HepG2 (cell line): Measurements from ENCODE around the gene CTIF. TPM values are rescaled to one million over a fixed set of nuclear protein-coding genes. Genes with fewer than 3 reads are reported as not detected.

Experiments used
- ATAC-seq: fragments of 200-7000 bp; cut with Tn5 transposase; 3 replicates; pipeline ENCODE4 v1.9.1; 2020; ENCODE audit warnings: mild to moderate bottlenecking, moderate library complexity
- BruUV-seq: library from RNA; stranded (reverse); fragments of 400-500 nt; replicated peaks from 2 replicates; lab custom pipeline; 2021; lab: Mats Ljungman, UMichigan
- CTCF ChIA-PET: fragments of 300-600 bp; formaldehyde crosslinking; extraction: SDS; loops from one replicate; lab custom pipeline; 2021; ENCODE audit warnings: low total read pairs, inconsistent platforms, low intra/inter-chr PET ratio; lab: Yijun Ruan, JAX
- POLR2A ChIA-PET: fragments of 350-600 bp; sonication (Branson Sonifier 250); formaldehyde crosslinking; loops from one replicate; lab custom pipeline; 2020; ENCODE audit warnings: antibody characterized with exemption, inconsistent platforms; lab: Yijun Ruan, JAX
- DNase-seq: peaks from one replicate; pipeline ENCODE4 v3.0.0-alpha.2; 2015; ENCODE audit warnings: low spot score
- FAIRE-seq: peaks from 3 replicates; lab custom pipeline; 2011; peaks lifted over from hg19 to GRCh38; lab: Jason Lieb, UNC
- H2AFZ ChIP-seq: one replicate; pipeline ENCODE4 v1.6.1; 2011; ENCODE audit warnings: low read length, inconsistent platforms
- H3K27ac ChIP-seq: fragments of 300-600 bp; 3 replicates; pipeline ENCODE4 v1.8.0; 2011; ENCODE audit warnings: mixed run types, mild to moderate bottlenecking, mixed read lengths, low read length, inconsistent platforms; ENCODE audit not compliant: insufficient read depth; ENCODE audit errors: extremely low read length
- H3K27me3 ChIP-seq, 2 experiments: fragments of 200-600 bp in 1 of 2; 2 replicates in 1 of 2; 3 replicates in 1 of 2; pipeline versions ENCODE4 v1.6.0 to v1.8.0; 2011; ENCODE audit warnings: low read length in 2 of 2, mild to moderate bottlenecking in 2 of 2, moderate library complexity in 2 of 2, inconsistent platforms in 1 of 2; ENCODE audit not compliant: insufficient read depth in 2 of 2, control insufficient read depth in 1 of 2
- H3K36me3 ChIP-seq, 2 experiments: fragments of 200-600 bp in 1 of 2; replicated peaks in 1 of 2; 2 replicates in 1 of 2; 3 replicates in 1 of 2; pipeline versions ENCODE4 v1.5.1 to v1.8.0; 2011; ENCODE audit warnings: low read length in 2 of 2, inconsistent platforms in 1 of 2; ENCODE audit not compliant: insufficient read depth in 2 of 2, control insufficient read depth in 1 of 2
- H3K4me1 ChIP-seq: 2 replicates; pipeline ENCODE4 v1.5.1; 2012; ENCODE audit warnings: low read length, inconsistent platforms; ENCODE audit not compliant: insufficient read depth
- H3K4me2 ChIP-seq: 2 replicates; pipeline ENCODE4 v1.6.0; 2011; ENCODE audit warnings: low read depth, low read length, inconsistent platforms
- H3K4me3 ChIP-seq, 3 experiments: fragments of 200-600 bp in 1 of 3; sonication (generic), shearing (Covaris generic) in 1 of 3; replicated peaks in 1 of 3; 2 replicates each; pipeline ENCODE4 v1.5.1; 2011 to 2016; ENCODE audit warnings: low read length in 3 of 3, inconsistent platforms in 2 of 3, low read depth in 2 of 3, mild to moderate bottlenecking in 2 of 3, control low read depth in 1 of 3, mixed read lengths in 1 of 3; ENCODE audit not compliant: insufficient read depth in 1 of 3
- H3K79me2 ChIP-seq: one replicate; pipeline ENCODE4 v1.6.1; 2011; ENCODE audit warnings: low read length, inconsistent platforms; ENCODE audit not compliant: insufficient read depth
- H3K9ac ChIP-seq: 2 replicates; pipeline ENCODE4 v1.6.0; 2011; ENCODE audit warnings: mild to moderate bottlenecking, low read depth, low read length, inconsistent platforms; ENCODE audit not compliant: insufficient read depth
- H3K9me3 ChIP-seq: 2 replicates; pipeline ENCODE4 v1.5.1; 2012; ENCODE audit warnings: mild to moderate bottlenecking, low read length
- H4K20me1 ChIP-seq: 2 replicates; pipeline ENCODE4 v1.6.0; 2011; ENCODE audit warnings: inconsistent platforms, mild to moderate bottlenecking, low read length, moderate library complexity; ENCODE audit not compliant: insufficient read depth
- DR1 ChIP-seq: sonication (generic); formaldehyde crosslinking; IDR thresholded peaks from 2 replicates; pipeline ENCODE4 v1.8.0; 2021; ENCODE audit warnings: mild to moderate bottlenecking, missing genetic modification reagents, inconsistent platforms
- FLYWCH1 ChIP-seq: sonication (generic); formaldehyde crosslinking; IDR thresholded peaks from 2 replicates; pipeline ENCODE4 v1.8.1; 2023; ENCODE audit warnings: mild to moderate bottlenecking, missing genetic modification reagents
- NFAT5 ChIP-seq: sonication (generic); formaldehyde crosslinking; IDR thresholded peaks from 2 replicates; pipeline ENCODE4 v1.4.0; 2020; ENCODE audit warnings: missing genetic modification reagents
- ZBTB38 ChIP-seq: sonication (generic); formaldehyde crosslinking; IDR thresholded peaks from 2 replicates; pipeline ENCODE4 v1.5.1; 2020; ENCODE audit warnings: mild to moderate bottlenecking, missing genetic modification reagents
- ZNF816 ChIP-seq: sonication (generic); formaldehyde crosslinking; IDR thresholded peaks from 2 replicates; pipeline ENCODE4 v1.8.0; 2022; ENCODE audit warnings: missing genetic modification reagents, mild to moderate bottlenecking, borderline replicate concordance
- WGBS: methylation state at CpG from one replicate; pipeline ENCODE4 v1.1.6; 2017; ENCODE audit warnings: low lambda C conversion rate; 5-methylcytosine and 5-hydroxymethylcytosine counted together
- in situ Hi-C: cut with HindIII; loops from 2 replicates; pipeline ENCODE4 v1.10.0; 2017; ENCODE audit warnings: low pct_unique_long_range_greater_than_20kb; ENCODE audit not compliant: extremely low pct_ligation_motif_present
- intact Hi-C: fragments of 100-400 bp; cut with micrococcal nuclease; formaldehyde crosslinking; loops from one replicate; pipeline ENCODE4 v1.10.0; 2022; ENCODE audit not compliant: unreplicated experiment
- polyA plus RNA-seq, 8 experiments: library from polyadenylated mRNA; depleted of rRNA in 3 of 8; stranded (reverse) in 7 of 8; unstranded in 1 of 8; fragments of >200 nt; fragmentation: Illumina TruSeq in 4 of 8; extraction: Trizol in 4 of 8; gene quantifications; 2 replicates each; pipeline versions ENCODE4 v1.2.1 to v1.2.3, GENCODE V29; 2011 to 2016; ENCODE audit warnings: low read depth in 4 of 8, missing spikeins in 1 of 8, mixed read lengths in 1 of 8; ENCODE audit not compliant: insufficient read depth in 1 of 8
- total RNA-seq, 5 experiments: library from RNA; depleted of rRNA; stranded (reverse); fragments of >200 nt; fragmentation: Illumina TruSeq; extraction: Trizol; gene quantifications; 2 replicates each; pipeline ENCODE4 v1.2.3, GENCODE V29; 2016; ENCODE audit warnings: low read depth in 1 of 5
- TF ChIP-seq, protein P1 (sequence below): sonication (generic); formaldehyde crosslinking; IDR thresholded peaks from 2 replicates; pipeline ENCODE4 v1.4.0; 2020; ENCODE audit warnings: missing genetic modification reagents, borderline replicate concordance
- TF ChIP-seq, protein P2 (sequence below): sonication (generic); formaldehyde crosslinking; IDR thresholded peaks from 2 replicates; pipeline ENCODE4 v1.4.0; 2020; ENCODE audit warnings: missing genetic modification reagents, borderline replicate concordance
- TF ChIP-seq, protein P3 (sequence below): sonication (generic); formaldehyde crosslinking; IDR thresholded peaks from 2 replicates; pipeline ENCODE4 v1.4.0; 2020; ENCODE audit warnings: low read depth, mild to moderate bottlenecking, missing genetic modification reagents

CTIF gene
- total and polyA plus RNA-seq, 2 of the 13 experiments (the other 11 are each of a cell fraction or from before 2014, with no cell fraction given): 18.2 to 28.0 TPM

DNA sequence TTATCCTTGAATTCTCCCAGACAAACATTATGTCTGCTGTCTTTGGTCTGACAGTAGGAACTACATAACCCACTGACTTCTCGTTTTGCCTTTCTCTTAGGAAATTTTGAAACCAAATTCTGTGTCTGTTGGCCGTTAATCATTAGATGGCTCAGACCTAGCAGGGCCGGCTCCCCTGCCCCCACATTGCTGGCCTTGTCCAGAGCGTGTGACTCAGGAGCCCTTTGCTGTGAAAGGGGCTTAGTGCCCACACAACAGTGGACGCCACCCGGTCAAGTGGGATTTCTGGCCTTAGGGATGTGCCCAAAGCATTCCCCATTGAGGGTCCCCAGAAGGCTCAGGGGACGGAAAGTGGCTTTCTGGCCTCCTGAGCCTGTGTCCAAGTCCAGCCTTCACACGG lies 137.5 kb downstream of the CTIF start:
- Histone ChIP-seq H3K36me3 (peaks cover 5 to 16% of the 10 kb centered on the region in 2 experiments), H3K4me1 (peaks cover 29% of the 10 kb centered on the region), H3K4me3 (no peak overlapping the region), H4K20me1 (no peaks in the 10 kb centered on the region), H2AFZ (no peak overlapping the region), H3K4me2 (no peak overlapping the region), H3K27ac (no peak overlapping the region), H3K27me3 (no peaks in the 10 kb centered on the region), H3K79me2 (no peaks in the 10 kb centered on the region), H3K9ac (no peak overlapping the region), H3K9me3 (peaks cover 3% of the 10 kb centered on the region; the same call in 1 of the 2 replicates)
- DNase-seq (no peak), ATAC-seq (peak; percentile 8; the same call in 1 of the 3 replicates), FAIRE-seq (peak; percentile 47)
- ChIA-PET POLR2A (no interaction called here), CTCF (interaction anchor here (0.8 to 1.2 kb wide), 3 partner anchors 220 to 503 kb away, joined by 3 read pairs; no protein-coding TSS in a partner anchor)
- in situ Hi-C loops: loop anchor here (5.0 to 25.0 kb wide), 4 partner anchors 226 to 761 kb away; no protein-coding TSS in a partner anchor
- no TSS peak for BruUV-seq
- WGBS: 68% methylated on average over 4 of the region's 8 CpGs
- intact Hi-C loops: loop anchor here (1.0 to 10.0 kb wide), 5 partner anchors 108 to 771 kb away; no protein-coding TSS in a partner anchor
- TF ChIP-seq, protein P1, sequence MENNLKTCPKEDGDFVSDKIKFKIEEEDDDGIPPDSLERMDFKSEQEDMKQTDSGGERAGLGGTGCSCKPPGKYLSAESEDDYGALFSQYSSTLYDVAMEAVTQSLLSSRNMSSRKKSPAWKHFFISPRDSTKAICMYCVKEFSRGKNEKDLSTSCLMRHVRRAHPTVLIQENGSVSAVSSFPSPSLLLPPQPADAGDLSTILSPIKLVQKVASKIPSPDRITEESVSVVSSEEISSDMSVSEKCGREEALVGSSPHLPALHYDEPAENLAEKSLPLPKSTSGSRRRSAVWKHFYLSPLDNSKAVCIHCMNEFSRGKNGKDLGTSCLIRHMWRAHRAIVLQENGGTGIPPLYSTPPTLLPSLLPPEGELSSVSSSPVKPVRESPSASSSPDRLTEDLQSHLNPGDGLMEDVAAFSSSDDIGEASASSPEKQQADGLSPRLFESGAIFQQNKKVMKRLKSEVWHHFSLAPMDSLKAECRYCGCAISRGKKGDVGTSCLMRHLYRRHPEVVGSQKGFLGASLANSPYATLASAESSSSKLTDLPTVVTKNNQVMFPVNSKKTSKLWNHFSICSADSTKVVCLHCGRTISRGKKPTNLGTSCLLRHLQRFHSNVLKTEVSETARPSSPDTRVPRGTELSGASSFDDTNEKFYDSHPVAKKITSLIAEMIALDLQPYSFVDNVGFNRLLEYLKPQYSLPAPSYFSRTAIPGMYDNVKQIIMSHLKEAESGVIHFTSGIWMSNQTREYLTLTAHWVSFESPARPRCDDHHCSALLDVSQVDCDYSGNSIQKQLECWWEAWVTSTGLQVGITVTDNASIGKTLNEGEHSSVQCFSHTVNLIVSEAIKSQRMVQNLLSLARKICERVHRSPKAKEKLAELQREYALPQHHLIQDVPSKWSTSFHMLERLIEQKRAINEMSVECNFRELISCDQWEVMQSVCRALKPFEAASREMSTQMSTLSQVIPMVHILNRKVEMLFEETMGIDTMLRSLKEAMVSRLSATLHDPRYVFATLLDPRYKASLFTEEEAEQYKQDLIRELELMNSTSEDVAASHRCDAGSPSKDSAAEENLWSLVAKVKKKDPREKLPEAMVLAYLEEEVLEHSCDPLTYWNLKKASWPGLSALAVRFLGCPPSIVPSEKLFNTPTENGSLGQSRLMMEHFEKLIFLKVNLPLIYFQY (CRISPR knock-in tag): no peak
- TF ChIP-seq FLYWCH1 (CRISPR knock-in tag) (no peak), ZBTB38 (CRISPR knock-in tag) (no peak), NFAT5 (CRISPR knock-in tag) (no peak), ZNF816 (CRISPR knock-in tag) (no peak), DR1 (CRISPR knock-in tag) (no peak)
- TF ChIP-seq, protein P2, sequence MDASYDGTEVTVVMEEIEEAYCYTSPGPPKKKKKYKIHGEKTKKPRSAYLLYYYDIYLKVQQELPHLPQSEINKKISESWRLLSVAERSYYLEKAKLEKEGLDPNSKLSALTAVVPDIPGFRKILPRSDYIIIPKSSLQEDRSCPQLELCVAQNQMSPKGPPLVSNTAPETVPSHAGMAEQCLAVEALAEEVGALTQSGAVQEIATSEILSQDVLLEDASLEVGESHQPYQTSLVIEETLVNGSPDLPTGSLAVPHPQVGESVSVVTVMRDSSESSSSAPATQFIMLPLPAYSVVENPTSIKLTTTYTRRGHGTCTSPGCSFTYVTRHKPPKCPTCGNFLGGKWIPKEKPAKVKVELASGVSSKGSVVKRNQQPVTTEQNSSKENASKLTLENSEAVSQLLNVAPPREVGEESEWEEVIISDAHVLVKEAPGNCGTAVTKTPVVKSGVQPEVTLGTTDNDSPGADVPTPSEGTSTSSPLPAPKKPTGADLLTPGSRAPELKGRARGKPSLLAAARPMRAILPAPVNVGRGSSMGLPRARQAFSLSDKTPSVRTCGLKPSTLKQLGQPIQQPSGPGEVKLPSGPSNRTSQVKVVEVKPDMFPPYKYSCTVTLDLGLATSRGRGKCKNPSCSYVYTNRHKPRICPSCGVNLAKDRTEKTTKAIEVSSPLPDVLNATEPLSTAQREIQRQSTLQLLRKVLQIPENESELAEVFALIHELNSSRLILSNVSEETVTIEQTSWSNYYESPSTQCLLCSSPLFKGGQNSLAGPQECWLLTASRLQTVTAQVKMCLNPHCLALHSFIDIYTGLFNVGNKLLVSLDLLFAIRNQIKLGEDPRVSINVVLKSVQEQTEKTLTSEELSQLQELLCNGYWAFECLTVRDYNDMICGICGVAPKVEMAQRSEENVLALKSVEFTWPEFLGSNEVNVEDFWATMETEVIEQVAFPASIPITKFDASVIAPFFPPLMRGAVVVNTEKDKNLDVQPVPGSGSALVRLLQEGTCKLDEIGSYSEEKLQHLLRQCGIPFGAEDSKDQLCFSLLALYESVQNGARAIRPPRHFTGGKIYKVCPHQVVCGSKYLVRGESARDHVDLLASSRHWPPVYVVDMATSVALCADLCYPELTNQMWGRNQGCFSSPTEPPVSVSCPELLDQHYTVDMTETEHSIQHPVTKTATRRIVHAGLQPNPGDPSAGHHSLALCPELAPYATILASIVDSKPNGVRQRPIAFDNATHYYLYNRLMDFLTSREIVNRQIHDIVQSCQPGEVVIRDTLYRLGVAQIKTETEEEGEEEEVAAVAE (CRISPR knock-in tag): no peak
- TF ChIP-seq, protein P3, sequence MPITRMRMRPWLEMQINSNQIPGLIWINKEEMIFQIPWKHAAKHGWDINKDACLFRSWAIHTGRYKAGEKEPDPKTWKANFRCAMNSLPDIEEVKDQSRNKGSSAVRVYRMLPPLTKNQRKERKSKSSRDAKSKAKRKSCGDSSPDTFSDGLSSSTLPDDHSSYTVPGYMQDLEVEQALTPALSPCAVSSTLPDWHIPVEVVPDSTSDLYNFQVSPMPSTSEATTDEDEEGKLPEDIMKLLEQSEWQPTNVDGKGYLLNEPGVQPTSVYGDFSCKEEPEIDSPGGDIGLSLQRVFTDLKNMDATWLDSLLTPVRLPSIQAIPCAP (CRISPR knock-in tag): no peak
